Measurements from ENCODE around the gene ADH6. TPM values are rescaled to one million over a fixed set of nuclear protein-coding genes. Genes with fewer than 3 reads are reported as not detected.
"Not testable (repeated sequence)": the region's sequence is repeated elsewhere in the genome, so short reads cannot be mapped to it uniquely, and the experiment has no call there.

ADH6 gene
- total RNA-seq, 1 donor from 2014 or later: not detected

DNA sequence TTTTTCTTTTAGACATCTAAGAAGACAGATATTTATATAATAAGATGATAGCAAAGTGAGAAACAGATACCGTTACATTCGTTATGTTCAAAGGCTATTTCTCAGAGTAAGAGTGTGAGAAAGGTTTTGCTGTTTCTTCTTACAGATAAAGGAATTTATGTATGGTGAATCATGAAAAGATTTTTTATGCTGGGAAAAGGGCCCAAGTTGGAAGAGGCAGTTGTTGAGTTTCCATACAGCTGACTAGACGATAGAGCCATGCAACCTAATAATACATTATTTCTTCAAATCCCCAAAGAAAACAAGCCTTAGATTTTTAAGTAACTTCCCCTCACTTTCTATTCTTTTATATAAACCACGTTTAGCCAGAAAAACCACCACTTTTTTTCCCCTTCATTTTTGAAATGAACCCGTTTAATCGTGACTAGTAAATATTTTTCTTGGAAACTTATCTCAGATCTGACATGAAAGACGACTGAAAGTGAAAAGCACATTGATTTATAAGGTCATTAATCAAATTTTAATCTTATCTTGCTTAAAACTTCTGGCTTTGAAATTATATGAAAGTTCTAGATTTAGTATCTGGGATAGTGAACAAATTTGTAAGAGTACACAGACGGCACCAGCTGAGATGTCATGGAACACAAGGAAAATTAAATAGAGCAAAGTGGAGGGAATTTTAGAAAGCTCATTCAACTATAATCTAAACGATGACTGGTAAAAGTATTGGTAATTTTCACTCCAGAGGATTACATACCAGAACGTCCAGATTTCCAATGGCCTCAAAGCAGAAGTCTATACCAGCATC lies 10.9 kb downstream of the ADH6 start:
- Mint-ChIP-seq H3K4me1 (no peaks in the 10 kb centered on the region), H3K4me3 (no peak overlapping the region), H3K9me3 (no peaks in the 10 kb centered on the region), H3K27me3 (peaks cover 2% of the 10 kb centered on the region), H3K36me3 (ENCODE audit: low read depth) (no peaks in the 10 kb centered on the region), H3K27ac (no peak overlapping the region)
- intact Hi-C loops (cut with micrococcal nuclease): no loop called here
- DNase-seq: no peak

DNA sequence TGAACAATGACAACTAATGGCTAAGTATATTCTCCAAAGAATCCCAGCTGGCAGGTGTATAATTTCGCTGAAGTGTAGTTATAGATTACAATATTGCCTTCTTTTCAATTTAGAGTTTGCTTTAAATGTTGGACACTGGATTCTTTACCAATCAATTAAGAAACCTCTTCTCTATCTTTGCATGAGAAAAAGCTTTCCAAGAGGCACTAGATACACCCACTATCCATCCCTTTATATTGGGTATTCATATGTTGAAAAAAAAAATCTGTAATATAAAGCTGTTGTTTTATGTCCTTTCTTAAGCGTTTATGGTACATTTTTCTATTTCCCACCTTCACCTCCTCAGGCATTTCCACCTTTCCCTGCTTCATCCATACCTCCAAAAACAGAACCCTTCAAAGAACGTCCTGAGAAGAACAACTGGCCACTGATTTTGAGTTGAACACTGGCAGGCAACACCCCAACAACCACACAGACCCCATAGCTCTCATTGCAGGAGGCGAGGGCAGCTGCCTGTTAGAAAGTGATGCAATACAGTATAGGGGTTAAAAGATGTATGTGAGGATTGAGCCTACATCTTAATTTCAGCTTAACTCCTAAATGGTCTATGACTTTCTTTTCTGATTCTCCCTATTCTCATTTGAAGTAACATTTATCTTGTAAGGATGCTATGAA lies 11.8 kb downstream of the ADH6 start:
- H3K4me3 Mint-ChIP-seq: no peak overlapping the region
- no peaks in the 10 kb centered on the region for H3K36me3 Mint-ChIP-seq (ENCODE audit: low read depth)
- H3K4me1 Mint-ChIP-seq: no peaks in the 10 kb centered on the region
- DNase-seq: no peak
- intact Hi-C loops (cut with micrococcal nuclease): no loop called here
- no peaks in the 10 kb centered on the region for H3K9me3 Mint-ChIP-seq
- no peak overlapping the region for H3K27ac Mint-ChIP-seq
- peaks cover 2% of the 10 kb centered on the region for H3K27me3 Mint-ChIP-seq

DNA sequence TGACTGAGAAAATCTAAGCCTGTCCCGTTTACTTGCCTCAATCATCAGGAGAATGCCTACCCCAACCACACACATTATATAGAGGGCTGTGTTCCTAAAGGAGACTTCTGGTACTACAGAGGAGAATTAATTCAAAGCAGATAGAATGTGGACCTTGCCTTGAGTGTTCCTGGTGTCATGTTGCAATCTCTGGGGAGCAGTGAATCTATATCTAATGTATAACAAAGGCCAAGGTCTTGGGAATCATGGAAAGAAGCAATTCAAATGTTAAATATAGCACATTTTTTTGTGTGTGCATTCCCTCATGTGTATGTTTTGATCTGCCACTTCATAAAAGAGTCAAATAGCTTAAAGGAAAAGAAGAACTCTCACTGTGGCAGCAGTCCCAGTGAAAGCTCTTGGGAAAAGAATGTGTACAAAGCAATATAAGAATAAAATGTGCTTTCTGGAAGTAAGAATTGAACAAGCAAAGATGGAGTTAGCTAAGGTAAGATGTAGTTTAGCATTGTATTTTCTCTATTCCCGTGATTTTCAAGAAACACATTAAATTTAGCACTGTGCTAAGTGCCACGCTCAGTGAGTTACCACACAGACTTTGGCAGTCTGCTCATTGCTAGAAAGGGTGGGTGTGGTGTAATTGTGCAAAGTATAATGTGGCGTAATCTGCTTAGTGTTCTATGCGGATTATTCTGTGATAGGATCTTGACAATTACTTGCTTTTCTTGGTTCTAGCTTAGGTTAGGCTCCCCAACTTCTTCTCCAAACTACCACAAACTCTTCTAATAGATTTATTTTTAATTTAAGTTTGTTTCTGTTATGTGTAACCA lies 13.7 kb downstream of the ADH6 start:
- intact Hi-C loops (cut with micrococcal nuclease): no loop called here
- no peak overlapping the region for H3K4me3 Mint-ChIP-seq
- no peaks in the 10 kb centered on the region for H3K36me3 Mint-ChIP-seq (ENCODE audit: low read depth)
- no peak for DNase-seq
- peaks cover 2% of the 10 kb centered on the region for H3K27me3 Mint-ChIP-seq
- H3K4me1 Mint-ChIP-seq: no peaks in the 10 kb centered on the region
- H3K27ac Mint-ChIP-seq: no peak overlapping the region
- H3K9me3 Mint-ChIP-seq: no peaks in the 10 kb centered on the region

DNA sequence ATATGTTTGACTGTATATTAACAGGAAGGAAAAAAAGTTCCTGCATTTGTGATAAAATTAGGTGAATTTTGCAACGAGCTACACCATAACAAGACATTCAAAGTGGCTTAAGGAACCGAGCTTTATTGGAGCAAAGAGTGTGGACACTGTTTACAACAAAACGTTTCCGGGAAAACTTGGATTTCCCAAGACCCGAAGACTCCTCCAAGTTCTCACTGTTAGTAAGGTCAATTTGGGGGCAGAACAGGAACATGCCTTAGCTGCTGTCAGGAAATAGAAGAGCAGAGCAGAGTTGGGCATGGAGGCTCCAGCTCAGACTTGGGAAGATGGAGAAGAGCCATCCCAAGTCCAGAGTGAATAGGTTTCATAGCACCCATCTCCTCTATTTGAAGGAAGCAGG lies 16.5 kb downstream of the ADH6 start:
- intact Hi-C loops (cut with micrococcal nuclease): no loop called here
- no peak for DNase-seq

DNA sequence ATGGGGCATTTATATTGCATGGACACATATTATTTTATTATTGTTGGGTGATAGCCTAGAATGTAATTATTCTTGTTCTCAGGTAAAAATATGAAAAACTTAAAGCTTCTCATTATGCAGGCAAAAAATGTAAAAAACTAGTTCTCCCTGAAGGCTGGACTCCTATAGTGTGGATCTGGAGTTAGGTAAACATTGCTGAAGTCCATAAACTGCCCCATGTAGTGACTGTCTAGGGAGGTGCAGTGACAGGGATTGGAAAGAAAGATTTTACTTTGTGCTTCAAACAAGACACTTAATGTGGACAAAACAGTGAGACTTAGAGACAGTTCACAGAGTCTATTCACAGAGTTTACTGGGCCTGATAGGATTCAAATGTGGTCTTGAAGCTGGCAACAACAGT lies 17.0 kb downstream of the ADH6 start:
- intact Hi-C loops (cut with micrococcal nuclease): no loop called here
- no peaks in the 10 kb centered on the region for H3K4me1 Mint-ChIP-seq
- DNase-seq: no peak
- no peaks in the 10 kb centered on the region for H3K9me3 Mint-ChIP-seq
- H3K27ac Mint-ChIP-seq: no peak overlapping the region
- no peak overlapping the region for H3K4me3 Mint-ChIP-seq
- H3K36me3 Mint-ChIP-seq (ENCODE audit: low read depth): no peaks in the 10 kb centered on the region
- H3K27me3 Mint-ChIP-seq: no peaks in the 10 kb centered on the region

More for the DNA sequence above, 16.5 kb downstream of the ADH6 start:
- no peak overlapping the region for H3K4me3 Mint-ChIP-seq
- H3K9me3 Mint-ChIP-seq: no peaks in the 10 kb centered on the region
- no peaks in the 10 kb centered on the region for H3K27me3 Mint-ChIP-seq
- no peak overlapping the region for H3K27ac Mint-ChIP-seq
- no peaks in the 10 kb centered on the region for H3K4me1 Mint-ChIP-seq
- H3K36me3 Mint-ChIP-seq (ENCODE audit: low read depth): no peaks in the 10 kb centered on the region

DNA sequence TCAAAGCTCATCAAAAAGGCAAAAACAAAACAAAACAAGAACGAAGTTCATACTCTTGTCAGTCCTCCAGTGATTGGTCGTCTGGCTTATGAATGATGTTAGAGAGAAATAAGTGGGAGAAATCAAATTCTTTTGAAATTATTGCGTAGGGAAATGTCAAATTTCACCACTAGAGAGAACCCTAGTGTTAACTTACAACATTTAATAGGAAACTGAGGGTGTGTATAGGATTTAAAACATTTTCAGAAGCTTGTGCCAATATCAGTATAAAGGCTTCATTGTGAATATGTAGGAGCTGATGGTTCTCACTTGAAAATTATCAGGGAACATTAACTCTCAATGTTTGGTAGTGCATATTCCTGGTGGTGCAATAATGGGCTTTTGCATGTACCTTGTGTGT lies 17.4 kb downstream of the ADH6 start:
- Mint-ChIP-seq H3K36me3 (ENCODE audit: low read depth) (no peaks in the 10 kb centered on the region), H3K4me3 (no peak overlapping the region), H3K9me3 (no peaks in the 10 kb centered on the region), H3K4me1 (no peaks in the 10 kb centered on the region), H3K27me3 (no peaks in the 10 kb centered on the region), H3K27ac (no peak overlapping the region)
- DNase-seq: no peak
- intact Hi-C loops (cut with micrococcal nuclease): no loop called here

DNA sequence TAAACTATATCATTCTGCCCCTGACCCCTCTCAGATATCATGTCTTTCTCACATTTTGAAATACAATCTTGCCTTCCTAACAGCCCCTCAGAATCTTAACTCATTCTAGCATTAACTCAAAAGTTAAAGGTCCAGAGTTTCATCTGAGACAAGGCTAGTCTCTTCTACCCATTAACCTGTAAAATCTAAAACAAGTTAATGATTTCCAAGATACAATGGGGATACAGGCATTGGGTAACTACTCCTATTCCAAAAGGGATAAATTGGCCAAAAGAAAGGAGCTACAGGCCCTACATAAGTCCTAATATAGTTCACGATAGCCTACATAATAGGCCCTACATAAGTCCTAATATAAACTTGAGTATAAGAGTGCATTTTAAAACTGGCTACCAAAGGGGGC lies 18.9 kb downstream of the ADH6 start:
- no peak for DNase-seq
- Mint-ChIP-seq H3K27me3 (no peaks in the 10 kb centered on the region), H3K4me3 (no peak overlapping the region), H3K27ac (no peak overlapping the region), H3K36me3 (ENCODE audit: low read depth) (no peaks in the 10 kb centered on the region), H3K9me3 (no peaks in the 10 kb centered on the region), H3K4me1 (no peaks in the 10 kb centered on the region)
- intact Hi-C loops (cut with micrococcal nuclease): no loop called here

DNA sequence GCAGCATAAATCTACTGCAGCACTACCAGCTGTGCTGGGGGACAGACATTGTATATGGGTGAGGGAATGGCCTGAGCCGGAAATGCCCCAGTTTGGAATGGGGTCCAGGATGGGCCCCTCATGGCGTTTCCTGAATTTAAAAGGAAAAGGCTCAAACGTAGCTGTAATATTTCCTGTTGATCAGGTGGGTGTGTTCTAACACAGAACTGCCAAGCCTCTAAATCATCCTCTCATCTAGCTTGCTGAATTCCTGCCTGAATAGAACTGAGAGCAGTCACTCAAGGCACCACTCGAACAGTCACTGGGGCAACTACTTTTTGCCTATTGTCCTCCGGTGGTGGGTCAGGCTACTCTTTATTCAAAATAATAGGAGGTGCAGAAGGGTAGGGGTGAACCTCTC lies 28.7 kb downstream of the ADH6 start:
- H3K4me1 Mint-ChIP-seq: no peaks in the 10 kb centered on the region
- H3K27ac Mint-ChIP-seq: no peak overlapping the region
- H3K9me3 Mint-ChIP-seq: peaks cover 18% of the 10 kb centered on the region
- H3K27me3 Mint-ChIP-seq: no peaks in the 10 kb centered on the region
- no peaks in the 10 kb centered on the region for H3K36me3 Mint-ChIP-seq (ENCODE audit: low read depth)
- DNase-seq: no peak
- intact Hi-C loops (cut with micrococcal nuclease): no loop called here
- H3K4me3 Mint-ChIP-seq: no peak overlapping the region

DNA sequence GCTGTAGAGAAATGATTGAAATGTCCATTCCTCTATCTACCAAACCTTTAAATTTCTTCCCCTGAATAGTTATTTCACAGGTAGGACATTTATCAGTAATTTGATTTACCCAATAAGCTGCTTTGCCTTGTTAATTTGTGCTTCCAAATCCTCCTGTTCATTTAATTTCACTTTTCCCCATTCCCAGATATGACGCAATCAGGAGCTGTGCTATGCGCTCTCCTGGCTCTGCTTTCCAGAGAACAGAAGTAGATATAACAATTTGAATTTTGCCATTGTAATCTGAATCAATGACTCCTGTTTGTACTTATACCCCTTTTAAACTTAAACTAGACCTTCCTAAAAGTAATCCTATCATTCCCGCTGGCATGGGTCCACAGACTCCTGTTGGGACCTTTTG lies 29.1 kb downstream of the ADH6 start:
- H3K9me3 Mint-ChIP-seq: peaks cover 18% of the 10 kb centered on the region
- H3K27me3 Mint-ChIP-seq; H3K4me1 Mint-ChIP-seq; intact Hi-C loops (cut with micrococcal nuclease); DNase-seq; H3K4me3 Mint-ChIP-seq; H3K36me3 Mint-ChIP-seq (ENCODE audit: low read depth); H3K27ac Mint-ChIP-seq: not testable (repeated sequence)

DNA sequence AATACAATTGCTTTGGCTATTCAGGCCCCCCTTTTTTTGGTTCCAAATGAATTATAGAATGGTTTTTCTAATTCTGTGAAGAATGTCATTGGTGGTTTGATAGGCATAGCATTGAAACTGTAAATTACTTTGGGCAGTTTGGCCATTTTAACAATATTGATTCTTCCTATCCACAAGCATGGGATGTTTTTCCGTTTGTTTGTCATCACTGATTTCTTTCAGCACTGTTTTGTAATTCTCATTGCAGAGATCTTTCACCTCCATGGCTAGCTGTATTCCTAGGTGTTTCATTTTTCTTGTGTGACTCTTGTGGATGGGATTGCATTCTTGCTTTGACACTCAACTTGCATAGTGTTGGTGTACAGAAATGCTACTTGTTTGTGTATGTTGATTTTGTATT lies 33.0 kb downstream of the ADH6 start:
- intact Hi-C loops (cut with micrococcal nuclease): no loop called here
- Mint-ChIP-seq H3K4me3 (no peak overlapping the region), H3K36me3 (ENCODE audit: low read depth) (no peaks in the 10 kb centered on the region), H3K9me3 (peaks cover 18% of the 10 kb centered on the region), H3K4me1 (no peaks in the 10 kb centered on the region), H3K27me3 (no peaks in the 10 kb centered on the region), H3K27ac (no peak overlapping the region)
- DNase-seq: no peak

DNA sequence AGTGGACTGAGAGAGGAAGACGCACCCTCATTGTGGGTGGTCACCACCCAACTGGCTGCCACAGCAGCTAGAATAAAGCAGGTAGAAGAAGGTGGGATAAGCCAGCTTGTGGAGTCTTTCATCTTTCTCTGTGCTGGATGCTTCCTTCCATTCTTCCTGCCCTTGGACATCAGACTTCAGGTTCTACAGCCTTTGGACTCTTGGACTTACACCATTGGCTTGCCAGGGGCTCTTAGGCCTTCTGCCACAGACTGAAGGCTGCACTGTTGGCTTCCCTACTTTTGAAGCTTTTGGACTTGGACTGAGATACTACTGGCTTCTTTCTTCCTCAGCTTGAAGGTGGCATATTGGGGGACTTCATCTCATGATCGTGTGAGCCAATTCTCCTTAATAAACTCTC lies 33.5 kb downstream of the ADH6 start:
- no peaks in the 10 kb centered on the region for H3K27me3 Mint-ChIP-seq
- H3K4me3 Mint-ChIP-seq: no peak overlapping the region
- H3K27ac Mint-ChIP-seq: no peak overlapping the region
- H3K36me3 Mint-ChIP-seq (ENCODE audit: low read depth): no peaks in the 10 kb centered on the region
- H3K4me1 Mint-ChIP-seq: no peaks in the 10 kb centered on the region
- no peak for DNase-seq
- H3K9me3 Mint-ChIP-seq: peaks cover 18% of the 10 kb centered on the region
- intact Hi-C loops (cut with micrococcal nuclease): no loop called here

DNA sequence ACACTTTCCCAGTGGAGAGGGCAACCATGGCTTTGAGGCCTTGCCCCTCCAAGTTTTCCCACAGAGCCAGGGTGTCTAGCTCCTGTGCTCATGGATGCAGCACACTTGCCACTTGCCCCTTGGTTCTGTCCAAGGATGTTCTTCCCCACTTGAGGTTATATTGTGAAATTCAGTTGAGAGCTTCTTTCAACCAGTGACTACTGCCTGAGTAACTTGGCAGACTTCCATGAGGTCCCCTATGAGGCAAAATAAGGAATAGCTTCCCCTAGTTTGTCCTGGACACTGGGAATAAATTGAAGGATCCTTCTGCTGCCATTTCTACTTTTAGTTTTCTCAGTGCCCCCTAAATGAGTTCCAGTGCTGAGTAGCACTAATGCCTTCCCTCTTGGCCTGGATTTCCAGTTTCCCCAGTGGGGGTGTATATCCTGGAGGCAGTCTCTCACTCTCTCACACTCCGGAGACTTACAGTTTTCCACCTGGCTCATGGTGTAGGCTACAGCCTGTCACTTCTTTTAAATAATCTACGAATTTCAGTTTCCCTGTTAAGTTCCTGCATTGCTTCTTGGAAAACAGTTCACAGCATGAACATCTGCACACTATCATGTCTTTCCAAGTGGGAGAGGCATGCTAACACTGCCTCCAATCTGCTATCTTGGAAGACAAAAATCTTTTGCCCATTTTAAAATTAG lies 38.5 kb downstream of the ADH6 start:
- no peak overlapping the region for H3K27ac Mint-ChIP-seq
- H3K36me3 Mint-ChIP-seq (ENCODE audit: low read depth): no peaks in the 10 kb centered on the region
- DNase-seq: no peak
- no peak overlapping the region for H3K4me3 Mint-ChIP-seq
- H3K4me1 Mint-ChIP-seq: no peaks in the 10 kb centered on the region
- intact Hi-C loops (cut with micrococcal nuclease): no loop called here
- no peaks in the 10 kb centered on the region for H3K27me3 Mint-ChIP-seq
- H3K9me3 Mint-ChIP-seq: no peaks in the 10 kb centered on the region

DNA sequence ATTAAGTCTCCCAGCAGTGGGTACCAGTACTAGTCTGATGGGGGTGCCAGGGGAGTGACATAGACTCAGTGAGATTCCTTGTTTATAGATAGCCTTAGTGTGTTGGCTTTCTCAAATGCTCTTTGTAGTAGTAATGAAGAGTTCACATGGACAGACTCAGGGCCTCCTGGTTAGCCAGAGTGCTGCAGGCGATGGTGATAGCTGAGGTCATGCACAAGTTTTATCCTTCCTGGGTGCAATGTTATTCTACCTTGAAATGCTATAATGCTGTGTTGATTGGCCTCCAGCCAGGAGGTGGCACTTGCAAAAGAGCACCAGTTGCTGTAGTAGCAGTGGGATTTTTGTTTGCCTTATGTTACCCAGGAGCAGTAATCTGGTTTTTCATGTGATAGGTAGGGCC lies 39.4 kb downstream of the ADH6 start:
- no peaks in the 10 kb centered on the region for H3K27me3 Mint-ChIP-seq
- H3K36me3 Mint-ChIP-seq (ENCODE audit: low read depth): no peaks in the 10 kb centered on the region
- intact Hi-C loops (cut with micrococcal nuclease): no loop called here
- H3K27ac Mint-ChIP-seq: no peak overlapping the region
- H3K9me3 Mint-ChIP-seq: peaks cover 5% of the 10 kb centered on the region
- no peak for DNase-seq
- H3K4me3 Mint-ChIP-seq: no peak overlapping the region
- H3K4me1 Mint-ChIP-seq: no peaks in the 10 kb centered on the region

DNA sequence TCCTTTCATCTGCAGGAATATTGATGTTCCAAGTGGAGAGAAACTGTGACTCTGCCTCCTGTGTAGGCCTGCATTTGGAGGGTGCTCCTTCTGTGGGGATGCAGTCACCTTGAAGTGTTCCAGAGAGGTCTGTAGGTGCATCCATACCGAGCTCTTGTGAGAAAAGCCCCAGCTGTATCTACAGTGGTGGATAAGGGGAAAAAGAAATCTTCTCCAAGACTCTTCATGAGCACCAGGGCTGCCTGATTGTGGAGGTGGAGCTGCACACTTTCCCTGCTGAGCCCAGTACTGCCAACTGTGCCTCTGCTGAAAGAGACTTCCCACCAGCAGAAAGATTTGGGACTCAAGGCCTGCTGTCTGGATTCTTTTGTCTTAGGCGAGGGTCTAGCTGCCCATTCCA lies 39.9 kb downstream of the ADH6 start:
- intact Hi-C loops (cut with micrococcal nuclease): no loop called here
- no peak overlapping the region for H3K4me3 Mint-ChIP-seq
- no peak overlapping the region for H3K27ac Mint-ChIP-seq
- no peaks in the 10 kb centered on the region for H3K36me3 Mint-ChIP-seq (ENCODE audit: low read depth)
- no peak for DNase-seq
- H3K27me3 Mint-ChIP-seq: no peaks in the 10 kb centered on the region
- H3K9me3 Mint-ChIP-seq: peaks cover 5% of the 10 kb centered on the region
- H3K4me1 Mint-ChIP-seq: no peaks in the 10 kb centered on the region
